NOMO-1 treated with DMSO at 0.1 percent for 48 hours (cell line): ENCODE data around the gene S100A10.

Source experiments
- DNase-seq: peaks from one replicate; lab custom pipeline; 2025; ENCODE audit not compliant: unreplicated experiment; lab: John Stamatoyannopoulos, UW

The S100A10 gene

GRCh38 chr1:152013664-152014237 lies 20.1 kb upstream of the S100A10 start:
- DNase-seq: peak; percentile 65

GRCh38 chr1:152009691-152010090 lies 16.0 kb upstream of the S100A10 start:
- DNase-seq: no peak

GRCh38 chr1:152007047-152007446 lies 13.4 kb upstream of the S100A10 start:
- DNase-seq: no peak

GRCh38 chr1:152005360-152005912 lies 11.8 kb upstream of the S100A10 start:
- DNase-seq: no peak

GRCh38 chr1:152003846-152004442 lies 10.3 kb upstream of the S100A10 start:
- no peak for DNase-seq

- no peak for DNase-seq
These were observed 9.3 kb upstream of the S100A10 start for GRCh38 chr1:152002960-152003359.

GRCh38 chr1:152001631-152002584 lies 8.2 kb upstream of the S100A10 start:
- peak; percentile 57 for DNase-seq

- DNase-seq: peak; percentile 54
These were observed 7.4 kb upstream of the S100A10 start for GRCh38 chr1:152000964-152001630.

- DNase-seq: no peak
These were observed 5.1 kb upstream of the S100A10 start for GRCh38 chr1:151998611-151999362.

- no peak for DNase-seq
These were observed 3.6 kb upstream of the S100A10 start for GRCh38 chr1:151997284-151997570.

- DNase-seq: no peak
These were observed 2.1 kb upstream of the S100A10 start for GRCh38 chr1:151995774-151996173.

- DNase-seq: no peak
These were observed 1.3 kb upstream of the S100A10 start for GRCh38 chr1:151994956-151995355.

GRCh38 chr1:151993084-151993733 lies 450 bp downstream of the S100A10 start:
- peak; percentile 22 for DNase-seq

- DNase-seq: peak; percentile 55
These were observed 1.2 kb downstream of the S100A10 start for GRCh38 chr1:151992303-151993083.

- DNase-seq: no peak
These were observed 1.9 kb downstream of the S100A10 start for GRCh38 chr1:151991663-151992302.

- DNase-seq: no peak
These were observed 2.8 kb downstream of the S100A10 start for GRCh38 chr1:151990856-151991198.

GRCh38 chr1:151990058-151990855 lies 3.4 kb downstream of the S100A10 start:
- DNase-seq: no peak

GRCh38 chr1:151989211-151989862 lies 4.3 kb downstream of the S100A10 start:
- DNase-seq: peak; percentile 87
